ENCODE measurements around the gene STXBP3. TPM values are rescaled to one million over a fixed set of nuclear protein-coding genes. Genes with fewer than 3 reads are reported as not detected.
A peak's percentile ranks its signal among the peaks of the same experiment; 100 is the strongest.

STXBP3 gene
- polyA plus RNA-seq, 1 donor: 55.5 TPM

DNA sequence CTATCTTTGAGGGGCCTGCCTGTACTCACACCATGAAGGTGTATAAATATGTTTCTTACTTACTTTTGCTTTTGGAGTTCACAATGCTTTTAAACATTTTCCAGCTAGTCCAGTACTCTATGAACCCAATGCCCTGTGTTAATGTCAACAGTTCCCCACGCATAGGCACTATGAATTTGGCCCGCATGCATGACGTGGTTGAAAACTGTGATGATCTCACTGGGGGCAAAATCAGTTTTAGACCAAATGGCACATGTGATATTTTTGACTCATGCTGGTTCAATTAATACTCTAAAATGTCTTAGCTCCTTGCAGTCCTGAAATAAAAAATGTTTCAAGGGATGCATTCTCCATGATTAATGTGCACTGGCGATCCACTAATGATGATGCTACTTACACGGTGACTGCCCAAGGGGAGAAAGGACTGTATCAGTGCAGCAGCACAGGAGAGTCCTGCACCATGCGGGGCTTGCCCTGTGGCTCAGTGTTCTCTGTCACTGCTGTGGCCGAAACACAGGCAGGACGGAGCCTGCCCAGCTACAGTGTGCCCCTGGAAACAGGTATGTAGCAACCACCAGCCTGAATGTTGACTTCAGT is 18.0 kb upstream of the STXBP3 start:
- Histone ChIP-seq H3K9me3 (ENCODE audit: control insufficient read depth, low read depth, low read length) (no peaks in the 10 kb centered on the region), H3K36me3 (ENCODE audit: control insufficient read depth, insufficient read depth, low read length) (no peaks in the 10 kb centered on the region), H3K4me1 (ENCODE audit: control insufficient read depth, insufficient read depth, low read length) (no peaks in the 10 kb centered on the region), H3K27me3 (ENCODE audit: control insufficient read depth, insufficient read depth, low read length) (peaks cover 2% of the 10 kb centered on the region), H3K27ac (ENCODE audit: low read length) (no peak overlapping the region), H3K4me3 (ENCODE audit: low read length) (no peak overlapping the region)
- no CpG with 5 or more reads among the region's 8 CpGs for WGBS (ENCODE audit: insufficient coverage, low lambda C conversion rate)
- no peak for DNase-seq

- Histone ChIP-seq H3K36me3 (ENCODE audit: control insufficient read depth, insufficient read depth, low read length) (no peaks in the 10 kb centered on the region), H3K4me1 (ENCODE audit: control insufficient read depth, insufficient read depth, low read length) (no peaks in the 10 kb centered on the region), H3K9me3 (ENCODE audit: control insufficient read depth, low read depth, low read length) (no peaks in the 10 kb centered on the region), H3K27me3 (ENCODE audit: control insufficient read depth, insufficient read depth, low read length) (peaks cover 4% of the 10 kb centered on the region), H3K27ac (ENCODE audit: low read length) (no peak overlapping the region), H3K4me3 (ENCODE audit: low read length) (no peak overlapping the region)
- no peak for DNase-seq
- WGBS (ENCODE audit: insufficient coverage, low lambda C conversion rate): 80% methylated on average over 1 of the region's 4 CpGs
These were observed 17.0 kb upstream of the STXBP3 start for GRCh38 chr1:108729481-108729880.

DNA sequence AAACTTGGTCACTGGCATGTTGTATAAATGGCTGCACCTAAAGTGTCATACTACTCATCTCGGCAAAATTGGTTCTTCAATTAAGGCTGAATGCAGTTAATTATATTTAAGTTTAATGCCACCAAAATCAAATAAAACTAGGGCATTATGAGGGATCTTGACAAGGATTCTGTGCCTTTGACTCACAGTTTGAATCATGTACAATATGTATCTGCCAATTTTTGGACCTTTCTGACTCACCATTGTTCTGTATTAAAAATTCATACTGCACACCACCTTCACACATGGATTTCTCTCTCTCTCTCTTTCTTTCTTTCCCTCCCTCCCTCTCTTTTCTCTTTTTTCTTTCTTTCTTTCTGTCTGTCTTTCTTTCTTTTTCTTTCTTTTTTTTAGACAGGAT is 14.1 kb upstream of the STXBP3 start:
- no peaks in the 10 kb centered on the region for H3K4me1 ChIP-seq (ENCODE audit: control insufficient read depth, insufficient read depth, low read length)
- H3K27ac ChIP-seq (ENCODE audit: low read length): no peak overlapping the region
- DNase-seq: no peak
- H3K4me3 ChIP-seq (ENCODE audit: low read length): no peak overlapping the region
- peaks cover 11% of the 10 kb centered on the region for H3K27me3 ChIP-seq (ENCODE audit: control insufficient read depth, insufficient read depth, low read length)
- H3K9me3 ChIP-seq (ENCODE audit: control insufficient read depth, low read depth, low read length): no peaks in the 10 kb centered on the region
- WGBS (ENCODE audit: insufficient coverage, low lambda C conversion rate): no CpG with 5 or more reads among the region's 1 CpG
- H3K36me3 ChIP-seq (ENCODE audit: control insufficient read depth, insufficient read depth, low read length): no peaks in the 10 kb centered on the region

GRCh38 chr1:108734171-108734865 is 12.2 kb upstream of the STXBP3 start:
- Histone ChIP-seq H3K27ac (ENCODE audit: low read length) (no peak overlapping the region), H3K4me3 (ENCODE audit: low read length) (no peak overlapping the region), H3K9me3 (ENCODE audit: control insufficient read depth, low read depth, low read length) (no peaks in the 10 kb centered on the region), H3K27me3 (ENCODE audit: control insufficient read depth, insufficient read depth, low read length) (peaks cover 11% of the 10 kb centered on the region), H3K4me1 (ENCODE audit: control insufficient read depth, insufficient read depth, low read length) (no peaks in the 10 kb centered on the region), H3K36me3 (ENCODE audit: control insufficient read depth, insufficient read depth, low read length) (no peaks in the 10 kb centered on the region)
- no CpG with 5 or more reads among the region's 1 CpG for WGBS (ENCODE audit: insufficient coverage, low lambda C conversion rate)
- no peak for DNase-seq

- Histone ChIP-seq H3K27ac (ENCODE audit: low read length) (no peak overlapping the region), H3K4me1 (ENCODE audit: control insufficient read depth, insufficient read depth, low read length) (no peaks in the 10 kb centered on the region), H3K36me3 (ENCODE audit: control insufficient read depth, insufficient read depth, low read length) (no peaks in the 10 kb centered on the region), H3K4me3 (ENCODE audit: low read length) (no peak overlapping the region), H3K9me3 (ENCODE audit: control insufficient read depth, low read depth, low read length) (no peaks in the 10 kb centered on the region), H3K27me3 (ENCODE audit: control insufficient read depth, insufficient read depth, low read length) (no peaks in the 10 kb centered on the region)
- DNase-seq: no peak
- no CpG with 5 or more reads among the region's 6 CpGs for WGBS (ENCODE audit: insufficient coverage, low lambda C conversion rate)
These were observed 4.2 kb upstream of the STXBP3 start for GRCh38 chr1:108742253-108742652.

GRCh38 chr1:108745980-108746381 is 493 bp upstream of the STXBP3 start:
- H3K27ac ChIP-seq (ENCODE audit: low read length): peak overlapping the region; percentile 99
- no CpG with 5 or more reads among the region's 3 CpGs for WGBS (ENCODE audit: insufficient coverage, low lambda C conversion rate)

DNA sequence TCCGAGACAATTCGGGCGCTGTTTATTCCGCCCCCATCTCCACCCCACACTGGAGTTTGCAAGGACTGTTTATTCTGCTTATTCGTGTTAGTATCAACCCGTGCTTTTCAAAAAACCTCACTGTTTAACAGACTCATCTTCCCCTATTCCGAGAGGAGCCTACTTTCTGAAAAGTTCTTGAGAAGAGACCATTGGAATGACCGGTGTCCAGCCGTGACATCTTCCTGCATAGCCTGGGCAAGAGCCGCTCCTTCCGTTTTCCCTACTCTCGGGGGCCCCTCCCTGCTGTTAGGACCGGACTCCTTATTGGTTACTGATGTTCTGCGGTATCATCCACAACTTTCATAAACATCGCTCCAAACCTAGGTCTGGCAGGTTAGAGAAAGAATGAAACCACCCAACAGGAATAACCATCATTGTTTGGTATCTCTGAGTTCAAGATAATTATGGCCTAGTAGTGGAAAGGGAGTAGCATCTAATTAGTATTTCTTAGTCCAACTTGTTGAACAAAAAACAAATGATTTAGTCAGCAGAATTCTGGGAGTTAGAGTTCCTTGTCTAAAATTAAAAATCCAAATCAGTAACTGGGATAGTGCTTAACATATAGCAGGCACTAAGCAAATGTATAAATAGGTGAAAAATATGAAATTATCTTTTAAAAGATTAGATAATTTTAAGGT is 837 bp downstream of the STXBP3 start:
- DNase-seq: peak; percentile 75 to 86
- peaks cover 10% of the 10 kb centered on the region for H3K36me3 ChIP-seq (ENCODE audit: control insufficient read depth, insufficient read depth, low read length)
- no peaks in the 10 kb centered on the region for H3K9me3 ChIP-seq (ENCODE audit: control insufficient read depth, low read depth, low read length)
- peak overlapping the region; percentile 99 for H3K27ac ChIP-seq (ENCODE audit: low read length)
- peak overlapping the region; percentile 96 for H3K4me3 ChIP-seq (ENCODE audit: low read length)
- no CpG with 5 or more reads among the region's 15 CpGs for WGBS (ENCODE audit: insufficient coverage, low lambda C conversion rate)
- H3K27me3 ChIP-seq (ENCODE audit: control insufficient read depth, insufficient read depth, low read length): no peaks in the 10 kb centered on the region
- no peaks in the 10 kb centered on the region for H3K4me1 ChIP-seq (ENCODE audit: control insufficient read depth, insufficient read depth, low read length)

More at GRCh38 chr1:108745980-108746381, 493 bp upstream of the STXBP3 start:
- Histone ChIP-seq H3K4me3 (ENCODE audit: low read length) (no peak overlapping the region), H3K9me3 (ENCODE audit: control insufficient read depth, low read depth, low read length) (no peaks in the 10 kb centered on the region), H3K36me3 (ENCODE audit: control insufficient read depth, insufficient read depth, low read length) (peaks cover 8% of the 10 kb centered on the region), H3K4me1 (ENCODE audit: control insufficient read depth, insufficient read depth, low read length) (no peaks in the 10 kb centered on the region), H3K27me3 (ENCODE audit: control insufficient read depth, insufficient read depth, low read length) (no peaks in the 10 kb centered on the region)
- no peak for DNase-seq

- Histone ChIP-seq H3K4me3 (ENCODE audit: low read length) (no peak overlapping the region), H3K27ac (ENCODE audit: low read length) (peak overlapping the region; percentile 99), H3K9me3 (ENCODE audit: control insufficient read depth, low read depth, low read length) (no peaks in the 10 kb centered on the region), H3K4me1 (ENCODE audit: control insufficient read depth, insufficient read depth, low read length) (no peaks in the 10 kb centered on the region), H3K27me3 (ENCODE audit: control insufficient read depth, insufficient read depth, low read length) (no peaks in the 10 kb centered on the region), H3K36me3 (ENCODE audit: control insufficient read depth, insufficient read depth, low read length) (peaks cover 12% of the 10 kb centered on the region)
- DNase-seq: no peak
- WGBS (ENCODE audit: insufficient coverage, low lambda C conversion rate): 100% methylated on average over 1 of the region's 3 CpGs
These were observed 1.4 kb downstream of the STXBP3 start for GRCh38 chr1:108747898-108748297.

DNA sequence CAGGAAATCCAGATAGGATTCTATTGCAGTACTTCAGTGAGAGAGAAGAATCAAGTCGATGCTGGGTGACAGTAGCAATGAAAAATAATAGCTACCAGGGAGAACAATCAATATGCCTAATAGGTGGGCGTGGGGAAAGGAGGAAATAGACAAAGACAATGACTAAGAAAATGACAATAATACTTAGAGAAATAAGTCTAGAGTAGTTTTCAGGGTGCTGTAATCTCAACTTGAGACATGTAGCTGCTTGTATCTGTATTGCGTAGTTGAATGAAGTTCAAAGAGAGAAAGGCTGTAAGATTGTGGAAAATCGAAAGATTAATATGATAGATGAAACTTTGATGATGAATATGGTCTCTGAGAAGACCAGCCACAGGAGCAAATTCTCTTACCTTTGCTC is 2.6 kb downstream of the STXBP3 start:
- Histone ChIP-seq H3K4me3 (ENCODE audit: low read length) (no peak overlapping the region), H3K27me3 (ENCODE audit: control insufficient read depth, insufficient read depth, low read length) (no peaks in the 10 kb centered on the region), H3K9me3 (ENCODE audit: control insufficient read depth, low read depth, low read length) (no peaks in the 10 kb centered on the region), H3K36me3 (ENCODE audit: control insufficient read depth, insufficient read depth, low read length) (peaks cover 15% of the 10 kb centered on the region), H3K27ac (ENCODE audit: low read length) (no peak overlapping the region), H3K4me1 (ENCODE audit: control insufficient read depth, insufficient read depth, low read length) (no peaks in the 10 kb centered on the region)
- DNase-seq: no peak
- WGBS (ENCODE audit: insufficient coverage, low lambda C conversion rate): no CpG with 5 or more reads among the region's 4 CpGs

GRCh38 chr1:108750476-108751181 is 4.2 kb downstream of the STXBP3 start:
- H3K4me3 ChIP-seq (ENCODE audit: low read length): no peak overlapping the region
- peaks cover 20% of the 10 kb centered on the region for H3K36me3 ChIP-seq (ENCODE audit: control insufficient read depth, insufficient read depth, low read length)
- no peaks in the 10 kb centered on the region for H3K27me3 ChIP-seq (ENCODE audit: control insufficient read depth, insufficient read depth, low read length)
- DNase-seq: no peak
- no peak overlapping the region for H3K27ac ChIP-seq (ENCODE audit: low read length)
- no peaks in the 10 kb centered on the region for H3K9me3 ChIP-seq (ENCODE audit: control insufficient read depth, low read depth, low read length)
- H3K4me1 ChIP-seq (ENCODE audit: control insufficient read depth, insufficient read depth, low read length): no peaks in the 10 kb centered on the region
- no CpG with 5 or more reads among the region's 1 CpG for WGBS (ENCODE audit: insufficient coverage, low lambda C conversion rate)

Measured in large intestine (tissue), 3 donors.